Left ventricle myocardium superior (tissue), 1 donor: ENCODE data around the gene METTL13. TPM values are rescaled to one million over a fixed set of nuclear protein-coding genes. Genes with fewer than 3 reads are reported as not detected.

Source experiments
- ATAC-seq: fragments of 200-7000 bp; cut with Tn5 transposase; one replicate; pipeline ENCODE4 v1.9.1; 2020; ENCODE audit warnings: mild to moderate bottlenecking, moderate library complexity
- DNase-seq: peaks from one replicate; pipeline ENCODE4 v3.0.0-alpha.2; 2020
- intact Hi-C: fragments of 100-400 bp; cut with micrococcal nuclease; formaldehyde crosslinking; loops from one replicate; pipeline ENCODE4 v1.11.0; 2022
- total RNA-seq: library from RNA; stranded (reverse); fragmentation: NEBNext Ultra II Directional; extraction: Animal tissue kit (Norgen Biotek cat#: 25700); gene quantifications from one replicate; pipeline ENCODE4 v1.2.1, GENCODE V29; 2021
- donor health status: DM: no; HTN: yes; CAD: no; lungs with severe emphysema.

The METTL13 gene
- total RNA-seq, 1 donor from 2014 or later = 18.8 TPM

DNA sequence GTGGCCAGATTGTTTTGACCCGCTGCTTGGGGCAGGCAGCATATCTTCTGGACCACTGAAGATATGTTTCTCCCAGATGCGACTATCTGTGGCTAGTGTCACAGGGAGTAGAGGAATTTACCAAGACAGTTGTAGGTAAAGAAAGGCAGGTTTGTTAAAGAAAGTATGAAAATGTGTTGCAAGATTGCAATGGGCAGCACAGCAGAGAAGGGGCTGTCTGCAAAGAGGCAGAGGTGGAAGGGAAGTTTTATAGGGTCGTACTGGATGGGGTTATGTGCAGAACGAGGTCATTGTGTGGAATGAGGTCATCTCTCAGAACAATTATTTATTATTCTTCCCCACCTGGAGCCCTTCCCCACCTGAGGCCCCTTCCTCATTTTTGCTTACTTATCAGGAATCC, 24.6 kb upstream of the METTL13 start:
- ATAC-seq (no peak), DNase-seq (no peak)
- intact Hi-C loops = no loop called here

DNA sequence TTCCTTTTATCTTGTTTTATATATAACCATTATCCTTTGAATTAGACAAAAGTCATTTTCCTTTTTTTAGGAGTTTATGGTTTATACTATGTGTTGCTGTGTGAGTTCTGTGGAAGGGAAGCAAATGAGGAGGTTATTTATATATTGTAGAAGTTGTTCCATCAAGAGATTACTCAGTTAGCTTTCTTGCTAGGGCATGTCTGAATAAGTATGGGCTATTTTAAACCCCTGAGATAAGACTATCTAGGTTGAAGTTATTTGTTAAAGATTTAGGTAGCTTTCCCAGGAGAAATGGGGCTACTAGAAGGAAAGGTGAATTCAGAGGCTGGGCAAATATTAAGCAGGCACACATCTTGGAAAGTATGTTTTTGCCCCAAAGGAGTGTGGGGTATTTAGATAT, 23.4 kb upstream of the METTL13 start:
- intact Hi-C loops = no loop called here
- ATAC-seq (peak; percentile 46), DNase-seq (no peak)

DNA sequence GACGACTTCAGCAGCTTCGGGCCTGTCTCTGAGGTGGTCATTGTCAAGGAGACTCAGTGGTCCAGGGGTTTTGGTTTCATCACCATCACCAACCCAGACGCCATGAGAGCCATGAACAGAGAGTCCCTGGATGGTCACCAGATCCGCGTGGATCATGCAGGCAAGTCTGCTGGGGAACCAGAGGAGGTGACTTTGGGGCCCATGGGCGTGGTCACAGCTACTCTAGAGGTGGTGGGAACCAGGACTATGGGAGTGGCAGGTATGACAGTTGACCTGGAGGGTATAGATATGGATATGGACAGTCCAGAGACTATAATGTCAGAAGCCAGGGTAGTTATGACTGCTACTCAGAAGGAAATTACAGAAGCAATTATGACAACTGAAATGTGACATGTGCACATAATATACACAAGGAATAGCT, 19.3 kb upstream of the METTL13 start:
- intact Hi-C loops = no loop called here
- DNase-seq = no peak

DNA sequence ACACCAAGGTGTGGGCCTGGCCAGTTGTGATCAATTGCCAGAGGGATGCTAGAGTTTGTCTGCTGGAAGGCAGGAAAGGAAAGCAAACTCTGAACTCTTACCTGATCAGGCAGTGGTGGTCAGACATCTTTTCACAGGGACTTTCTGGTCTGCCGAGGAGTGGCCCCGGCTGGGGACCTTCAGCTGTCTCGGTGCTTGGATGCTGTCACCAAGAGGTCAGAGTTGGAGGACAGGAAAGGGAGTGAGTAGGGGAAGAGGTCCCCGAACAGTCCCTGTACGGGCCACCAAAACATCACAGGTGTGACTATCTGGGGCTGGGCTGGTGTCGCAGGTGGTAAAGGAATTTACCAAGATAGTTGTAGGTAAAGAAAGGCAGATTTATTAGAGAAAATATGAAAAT, 17.7 kb upstream of the METTL13 start:
- ATAC-seq = no peak
- intact Hi-C loops = no loop called here
- DNase-seq = no peak

More for the DNA sequence above, 19.3 kb upstream of the METTL13 start:
- no peak for ATAC-seq

DNA sequence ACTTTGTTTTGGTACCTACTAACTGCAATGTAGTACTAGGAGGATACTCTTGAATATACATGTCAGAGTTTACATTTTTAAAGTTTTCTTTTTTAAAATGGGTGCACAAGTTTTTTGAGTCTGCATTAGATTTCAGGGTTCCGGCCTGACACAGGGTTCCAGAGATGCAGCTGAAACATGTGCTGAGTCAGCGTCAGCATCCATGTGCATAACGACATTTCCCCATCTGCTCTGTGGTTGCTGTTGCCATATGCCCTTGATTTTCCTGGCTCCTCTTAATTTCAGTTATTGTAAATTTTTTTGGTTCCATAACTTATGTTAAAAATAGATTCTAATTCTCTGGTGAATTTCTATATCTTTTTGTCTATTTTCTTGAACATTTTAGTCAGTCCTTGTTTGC, 12.3 kb upstream of the METTL13 start:
- ATAC-seq (no peak), DNase-seq (no peak)

DNA sequence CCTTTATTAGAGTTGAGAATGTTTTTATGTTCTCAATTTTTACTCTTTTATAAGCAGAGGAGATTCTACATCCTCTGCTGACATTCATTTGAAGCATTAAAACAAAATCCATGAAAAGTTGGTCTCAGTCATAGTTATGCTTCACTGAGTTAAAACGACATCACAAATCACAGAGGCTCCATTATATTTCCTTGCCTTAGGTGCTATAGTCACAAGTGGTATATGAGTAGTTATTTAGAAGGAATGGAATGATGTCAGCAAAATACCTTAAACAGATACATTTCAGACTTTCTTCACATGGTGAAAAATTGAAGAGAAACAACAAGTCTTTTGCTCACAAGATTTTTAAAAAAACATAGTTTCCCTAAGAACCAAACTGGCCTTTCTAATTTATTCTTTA, 11.7 kb upstream of the METTL13 start:
- intact Hi-C loops = no loop called here
- ATAC-seq = no peak

More for the DNA sequence above, 12.3 kb upstream of the METTL13 start:
- intact Hi-C loops = no loop called here

DNA sequence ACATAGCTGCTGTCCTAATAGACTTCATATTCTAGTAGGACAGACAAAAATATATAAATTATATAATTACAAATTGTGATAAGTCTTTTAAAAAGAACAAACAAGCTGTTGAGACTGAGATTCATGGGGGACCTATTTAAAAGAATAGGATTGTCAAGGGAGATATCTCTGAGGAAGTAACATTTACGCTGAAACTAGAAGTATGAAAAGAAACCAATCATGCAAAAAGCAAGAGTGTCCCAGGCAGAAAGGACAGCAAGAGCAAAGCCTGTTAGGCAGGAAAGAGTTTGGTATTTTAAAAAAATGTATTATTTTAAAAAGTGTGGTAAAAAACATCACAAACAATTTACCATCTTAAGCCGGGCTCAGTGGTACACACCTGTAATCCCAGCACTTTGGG, 9.1 kb upstream of the METTL13 start:
- DNase-seq = no peak

More for the DNA sequence above, 11.7 kb upstream of the METTL13 start:
- DNase-seq = no peak

DNA sequence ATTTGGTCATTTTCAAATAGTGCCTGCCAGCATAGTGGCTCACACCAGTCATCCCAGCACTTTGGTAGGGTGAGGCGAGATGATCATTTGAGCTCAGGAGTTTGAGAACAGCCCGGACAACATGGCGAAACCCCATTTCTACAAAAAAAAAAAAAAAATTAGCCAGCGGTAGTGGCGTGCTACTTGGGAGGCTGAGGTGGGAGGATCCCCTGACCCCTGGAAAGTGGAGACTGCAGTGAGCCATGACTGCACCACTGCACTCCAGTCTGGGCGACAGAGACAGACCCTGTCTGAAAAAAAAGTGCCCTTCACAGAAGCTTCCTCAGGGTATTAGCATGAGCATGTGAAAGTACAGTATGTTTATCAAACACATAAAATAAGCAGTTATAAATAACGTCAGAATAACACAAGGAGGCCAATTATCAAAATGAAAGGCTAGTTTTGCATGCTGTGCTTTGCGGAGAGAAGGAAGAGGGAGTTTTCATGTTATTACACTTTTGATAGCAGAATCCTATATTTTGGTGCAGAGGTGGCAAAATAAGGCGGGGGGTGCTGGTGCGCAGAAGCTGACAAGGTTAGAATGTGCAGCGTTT, 781 bp upstream of the METTL13 start:
- ATAC-seq = no peak
- intact Hi-C loops = no loop called here
- no peak for DNase-seq

More for the DNA sequence above, 9.1 kb upstream of the METTL13 start:
- intact Hi-C loops = no loop called here
- no peak for ATAC-seq

DNA sequence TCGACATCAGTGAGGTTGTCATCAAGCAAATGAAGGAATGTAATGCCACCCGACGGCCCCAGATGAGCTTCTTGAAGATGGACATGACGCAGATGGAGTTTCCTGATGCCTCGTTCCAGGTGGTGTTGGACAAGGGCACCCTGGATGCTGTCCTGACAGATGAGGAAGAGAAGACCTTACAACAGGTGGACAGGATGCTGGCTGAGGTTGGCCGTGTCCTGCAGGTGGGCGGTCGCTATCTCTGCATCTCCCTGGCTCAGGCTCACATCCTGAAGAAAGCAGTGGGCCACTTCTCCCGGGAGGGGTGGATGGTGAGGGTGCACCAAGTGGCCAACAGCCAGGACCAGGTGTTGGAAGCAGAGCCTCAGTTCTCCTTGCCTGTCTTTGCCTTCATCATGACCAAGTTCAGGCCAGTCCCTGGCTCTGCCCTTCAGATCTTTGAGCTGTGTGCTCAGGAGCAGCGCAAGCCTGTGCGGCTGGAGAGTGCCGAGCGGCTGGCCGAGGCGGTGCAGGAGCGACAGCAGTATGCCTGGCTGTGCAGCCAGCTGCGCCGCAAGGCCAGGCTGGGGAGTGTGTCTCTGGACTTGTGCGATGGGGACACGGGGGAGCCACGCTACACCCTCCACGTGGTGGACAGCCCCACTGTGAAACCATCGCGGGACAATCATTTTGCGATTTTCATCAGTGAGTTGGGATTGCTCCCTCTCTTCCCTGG, 2.5 kb downstream of the METTL13 start:
- ATAC-seq = no peak
- intact Hi-C loops = no loop called here
- no peak for DNase-seq

DNA sequence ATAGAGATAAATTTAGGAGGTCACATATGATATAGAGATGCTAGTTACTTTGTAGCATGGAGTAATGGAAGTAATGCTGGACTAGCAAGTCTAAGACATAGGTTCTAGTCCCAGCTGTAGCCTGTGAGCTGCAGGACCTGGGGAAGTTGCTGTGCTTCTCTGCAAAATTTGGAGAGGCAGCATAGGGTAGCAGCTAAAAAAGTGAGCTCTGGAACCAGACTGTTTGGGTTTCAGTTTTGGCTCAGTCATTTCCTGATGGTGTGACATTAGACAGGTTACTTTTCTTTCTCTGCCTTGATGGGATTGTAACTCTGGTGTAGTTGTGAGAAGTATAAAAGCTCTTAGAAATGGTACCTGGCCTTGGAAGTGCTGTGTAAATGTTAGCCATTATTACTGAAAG, 3.3 kb downstream of the METTL13 start:
- intact Hi-C loops = no loop called here
- DNase-seq = no peak
- ATAC-seq = no peak

DNA sequence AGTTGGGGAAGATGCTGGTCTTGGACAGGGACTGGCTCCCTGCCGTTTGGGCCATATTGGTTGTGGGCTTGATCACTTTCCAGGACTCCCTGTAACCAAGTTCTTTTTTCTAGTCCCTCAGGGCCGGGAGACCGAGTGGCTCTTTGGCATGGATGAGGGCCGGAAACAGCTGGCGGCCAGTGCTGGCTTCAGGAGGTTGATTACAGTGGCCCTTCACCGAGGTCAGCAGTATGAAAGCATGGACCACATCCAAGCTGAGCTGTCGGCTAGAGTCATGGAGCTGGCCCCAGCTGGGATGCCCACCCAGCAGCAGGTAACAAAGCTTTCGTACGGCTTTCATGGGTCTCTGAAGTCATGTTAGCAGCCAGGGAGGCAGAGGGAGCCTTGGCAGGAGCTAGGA, 4.3 kb downstream of the METTL13 start:
- no peak for DNase-seq
- ATAC-seq = no peak
- intact Hi-C loops = no loop called here

DNA sequence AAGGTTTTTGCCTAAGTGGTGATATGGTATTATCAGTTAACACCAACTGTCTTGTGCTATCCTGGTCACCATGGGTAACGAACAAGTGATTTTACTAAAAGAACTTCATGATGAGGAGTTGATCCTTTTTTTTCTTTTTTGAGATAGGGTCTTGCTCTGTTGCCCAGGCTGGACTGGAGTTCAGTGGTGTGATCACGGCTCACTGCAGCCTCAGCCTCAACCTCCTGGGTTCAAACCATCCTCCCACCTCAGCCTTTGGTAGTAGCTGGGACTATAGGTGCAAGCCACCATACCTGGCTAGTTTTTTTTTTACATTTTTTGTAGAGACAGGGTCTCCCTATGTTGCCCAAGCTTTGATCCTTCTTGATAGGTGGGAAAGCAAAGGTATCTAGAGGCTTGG, 5.1 kb downstream of the METTL13 start:
- ATAC-seq = no peak
- intact Hi-C loops = no loop called here
- DNase-seq = no peak

DNA sequence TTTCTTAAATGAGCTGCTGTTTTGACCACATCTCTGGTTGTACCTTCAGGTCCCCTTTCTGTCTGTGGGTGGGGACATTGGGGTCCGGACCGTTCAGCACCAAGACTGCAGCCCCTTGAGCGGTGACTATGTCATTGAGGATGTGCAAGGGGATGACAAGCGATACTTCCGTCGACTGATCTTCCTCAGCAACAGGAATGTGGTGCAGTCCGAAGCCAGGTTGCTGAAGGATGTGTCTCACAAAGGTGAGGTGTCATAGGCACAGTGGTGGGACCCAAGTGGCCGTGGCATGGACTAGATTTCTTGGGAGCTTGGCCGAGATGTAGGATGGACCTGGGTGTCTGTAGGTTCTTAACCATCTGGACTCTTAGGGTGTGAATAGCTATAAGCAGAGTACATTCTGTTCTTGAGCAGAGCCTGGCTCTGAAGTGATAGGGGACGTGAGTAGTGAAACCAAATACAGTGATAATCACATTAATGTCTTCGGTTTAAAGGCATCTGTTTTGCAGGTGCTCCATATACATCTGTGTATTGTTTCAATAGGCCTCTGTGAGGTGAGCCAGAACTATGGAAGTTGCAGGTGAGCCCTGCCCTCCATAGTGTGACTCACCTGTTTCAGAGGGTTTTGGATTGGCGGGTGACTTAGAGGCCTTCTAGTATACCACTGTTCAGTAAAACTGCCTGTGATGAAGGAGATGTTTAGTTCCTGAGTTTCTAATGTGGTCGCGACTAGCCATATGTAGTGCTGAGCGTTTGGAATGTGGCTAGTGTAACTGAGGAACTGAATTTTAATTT, 6.4 kb downstream of the METTL13 start:
- intact Hi-C loops = no loop called here
- DNase-seq (no peak), ATAC-seq (no peak)

DNA sequence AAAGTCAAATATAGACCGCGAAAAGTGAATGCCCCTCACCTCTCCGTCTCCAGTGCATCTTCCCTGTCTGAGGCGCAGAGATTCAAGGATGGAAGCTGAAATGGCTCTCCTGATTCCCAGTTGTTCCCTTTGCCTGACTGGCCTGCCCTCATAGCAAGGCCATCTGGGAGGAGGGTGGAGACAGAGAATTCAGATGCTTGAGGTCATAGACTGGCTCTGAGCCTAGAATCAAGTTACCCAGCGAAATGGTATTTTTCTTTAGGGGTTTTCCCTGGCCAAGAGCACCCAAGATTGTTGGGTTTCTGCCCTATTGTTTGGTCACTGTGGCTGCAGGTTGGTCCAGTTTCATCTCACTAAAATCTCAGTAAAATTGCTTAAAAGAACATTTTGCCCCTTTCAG, 7.2 kb downstream of the METTL13 start:
- intact Hi-C loops = no loop called here
- peak; percentile 46 for ATAC-seq

DNA sequence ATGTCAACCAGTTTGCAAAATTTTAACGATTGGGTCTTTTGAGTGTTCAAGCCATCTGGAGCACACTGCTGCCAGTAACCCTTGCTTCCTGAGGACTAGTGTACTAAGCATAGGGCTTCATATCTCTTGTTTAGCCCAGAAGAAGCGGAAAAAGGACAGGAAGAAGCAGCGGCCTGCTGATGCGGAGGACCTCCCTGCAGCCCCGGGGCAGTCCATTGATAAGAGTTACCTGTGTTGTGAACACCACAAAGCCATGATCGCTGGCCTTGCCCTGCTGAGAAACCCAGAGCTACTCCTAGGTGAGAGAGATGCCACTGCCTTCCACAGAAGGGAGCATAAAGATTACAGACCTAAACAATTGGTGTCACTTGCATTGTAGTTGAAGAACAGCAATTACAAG, 8.9 kb downstream of the METTL13 start:
- ATAC-seq = no peak
- intact Hi-C loops = no loop called here
- DNase-seq = no peak

More for the DNA sequence above, 7.2 kb downstream of the METTL13 start:
- no peak for DNase-seq

DNA sequence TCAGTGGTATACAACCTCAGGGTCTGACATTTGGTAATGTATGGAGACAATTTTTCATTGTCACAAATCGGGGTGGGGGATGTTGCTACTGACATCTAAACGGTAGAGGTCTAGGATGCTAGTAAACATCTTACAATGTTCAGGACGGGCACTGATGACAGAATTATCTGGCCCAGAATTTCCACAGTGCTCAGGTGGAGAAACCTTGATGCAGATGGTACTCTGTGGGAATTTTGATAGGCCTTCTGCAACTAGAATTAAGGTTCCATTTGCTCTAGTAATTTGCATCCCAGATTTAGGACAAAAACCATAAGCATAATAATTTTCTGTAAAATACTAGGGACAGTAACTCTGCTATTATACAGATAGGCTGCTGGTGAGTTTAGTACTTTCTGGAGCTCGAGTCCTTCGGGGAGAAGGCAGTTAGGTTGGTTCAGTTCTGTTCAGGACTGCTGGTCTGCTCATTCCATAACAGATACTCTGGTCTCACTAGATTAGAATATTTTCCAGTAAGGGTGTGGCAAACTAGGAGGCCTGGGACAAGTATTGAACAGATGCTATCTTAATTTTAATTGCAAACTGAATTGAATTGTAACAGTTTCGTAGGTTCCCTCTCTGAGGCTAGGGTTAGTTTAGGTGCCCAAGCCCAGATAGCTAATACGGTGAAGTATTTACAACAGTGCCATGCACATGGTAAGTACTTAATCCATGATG, 11.4 kb downstream of the METTL13 start:
- intact Hi-C loops = no loop called here

DNA sequence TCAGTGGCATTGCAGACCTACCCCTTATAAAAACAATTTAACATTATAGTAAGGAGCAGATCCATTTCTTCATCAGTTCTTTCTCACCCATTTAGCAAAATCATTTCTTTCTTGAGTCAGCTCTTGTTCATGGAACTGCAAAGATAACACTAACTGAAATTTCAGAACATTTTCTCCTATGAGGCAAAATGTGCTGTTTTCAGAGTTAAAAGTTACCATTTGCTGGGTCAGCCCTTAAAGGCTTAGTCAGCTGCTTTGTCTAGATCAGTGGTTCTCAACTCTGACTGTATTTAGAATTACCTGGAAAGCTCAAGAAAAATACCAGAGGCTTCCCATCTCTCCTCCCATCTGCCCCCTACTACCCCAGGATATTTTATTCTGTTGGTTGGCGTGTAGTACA, 12.2 kb downstream of the METTL13 start:
- DNase-seq = no peak
- intact Hi-C loops = no loop called here
- ATAC-seq = no peak

More for the DNA sequence above, 11.4 kb downstream of the METTL13 start:
- DNase-seq = no peak
- ATAC-seq = no peak

DNA sequence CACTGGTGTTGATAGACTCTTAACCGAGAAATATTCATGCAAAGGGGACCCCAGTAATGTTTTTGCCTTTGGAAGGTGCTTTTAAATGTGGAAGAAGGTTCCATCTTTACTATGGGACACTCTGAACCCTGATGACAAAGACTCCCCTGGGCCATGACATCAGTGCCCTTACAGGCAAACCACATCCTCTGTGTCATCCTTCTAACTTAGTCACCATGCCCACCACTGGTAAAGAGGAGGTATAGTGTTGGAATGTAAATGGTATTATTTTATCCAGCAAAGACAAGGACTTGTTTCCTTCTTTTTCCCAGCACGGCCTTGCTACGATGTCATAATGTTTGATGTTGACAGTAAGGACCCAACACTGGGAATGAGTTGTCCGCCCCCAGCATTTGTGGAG, 12.6 kb downstream of the METTL13 start:
- intact Hi-C loops = no loop called here
- DNase-seq = no peak
- no peak for ATAC-seq

DNA sequence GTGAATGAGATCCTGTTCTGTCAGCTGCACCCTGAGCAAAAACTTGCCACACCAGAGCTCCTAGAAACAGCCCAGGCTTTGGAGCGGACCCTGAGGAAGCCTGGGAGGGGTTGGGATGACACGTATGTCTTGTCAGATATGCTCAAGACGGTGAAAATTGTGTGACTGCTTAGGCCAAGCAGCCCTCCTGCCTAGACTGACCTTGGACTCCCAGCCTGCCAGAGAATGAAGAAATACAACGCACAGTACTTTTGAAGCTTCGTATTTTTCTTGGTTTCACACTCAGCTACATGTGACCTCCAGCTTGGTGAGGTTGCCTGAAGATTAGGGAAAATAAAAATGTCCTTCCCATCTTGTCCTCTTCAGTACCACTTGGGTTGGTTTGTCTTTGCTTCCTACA, 15.1 kb downstream of the METTL13 start:
- intact Hi-C loops = no loop called here
- no peak for ATAC-seq
- DNase-seq = no peak

DNA sequence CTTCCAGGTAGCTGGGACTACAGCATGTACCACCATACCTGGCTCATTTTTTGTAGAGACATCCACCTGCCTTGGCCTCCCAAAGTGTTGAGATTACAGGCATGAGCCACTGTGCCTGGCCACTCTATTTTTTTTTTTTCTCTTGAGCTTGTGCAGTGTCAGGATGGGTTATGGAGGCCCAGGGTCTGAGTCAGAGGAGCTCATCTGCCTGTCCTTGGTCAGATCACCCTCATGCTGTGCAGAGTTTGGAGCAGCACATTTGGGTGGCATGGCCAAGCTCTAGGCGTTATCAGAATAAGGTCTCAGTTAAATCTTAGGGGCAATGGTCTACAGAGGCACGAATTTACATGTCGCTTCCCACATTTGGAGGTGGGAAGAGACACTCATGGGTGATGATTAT, 16.9 kb downstream of the METTL13 start:
- intact Hi-C loops = no loop called here
- ATAC-seq = no peak
- no peak for DNase-seq
